ENCODE results near the gene SERINC5.
A peak's percentile ranks its signal among the peaks of the same experiment; 100 is the strongest.

The SERINC5 gene

GRCh38 chr5:80151890-80152289 is 104.0 kb downstream of the SERINC5 start:
- WGBS, 2 donors (ENCODE audit: extremely low coverage in 2 of 2, insufficient read length in 2 of 2, insufficient replicate concordance in 1 of 2), result no CpG with 5 or more reads among the region's 6 CpGs
- Histone ChIP-seq H2BK120ac (ENCODE audit: low read depth, low read length) (no peak overlapping the region), H2BK15ac (ENCODE audit: low read length) (no peak overlapping the region), H3K9me3 (replicated peaks in 1 of 2; ENCODE audit: control insufficient read depth in 2 of 2, insufficient read depth in 1 of 2, low read depth in 1 of 2, low read length in 2 of 2) (no peaks in the 10 kb centered on the region), H2AFZ (ENCODE audit: low read length) (no peak overlapping the region), H2AK5ac (ENCODE audit: low read depth, low read length) (no peak overlapping the region), H2BK5ac (ENCODE audit: low read length) (no peak overlapping the region), H3K4ac (ENCODE audit: low read length) (no peak overlapping the region), H3K27ac (replicated peaks; ENCODE audit: low read length) (no peak overlapping the region), H3K18ac (ENCODE audit: low read length) (no peak overlapping the region), H3K4me1 (ENCODE audit: control insufficient read depth in 2 of 2, insufficient read depth in 1 of 2, low read depth in 1 of 2, low read length in 2 of 2) (peaks cover 6 to 21% of the 10 kb centered on the region in 2 donors), H3K79me1 (ENCODE audit: low read depth, low read length) (no peaks in the 10 kb centered on the region), H3K4me2 (ENCODE audit: insufficient read depth, low read length, poor library complexity, severe bottlenecking) (no peak overlapping the region), H3K9ac (ENCODE audit: low read depth, low read length, poor library complexity) (no peak overlapping the region), H3K36me3 (replicated peaks in 1 of 2; ENCODE audit: control insufficient read depth in 2 of 2, insufficient read depth in 2 of 2, low read length in 2 of 2) (peaks cover 0 to 9% of the 10 kb centered on the region in 2 donors), H3K27me3 (ENCODE audit: control insufficient read depth in 3 of 3, insufficient read depth in 3 of 3, low read depth in 1 of 3, low read length in 3 of 3) (no peaks in the 10 kb centered on the region), H4K91ac (ENCODE audit: low read depth, low read length, poor library complexity) (no peak overlapping the region), H2BK12ac (ENCODE audit: low read length) (no peak overlapping the region), H4K8ac (ENCODE audit: low read depth, low read length) (no peak overlapping the region), H3K4me3 (ENCODE audit: low read length in 2 of 2) (no peak overlapping the region), H3K14ac (ENCODE audit: low read length) (no peak overlapping the region), H3K23ac (ENCODE audit: low read depth, low read length, poor library complexity) (no peak overlapping the region)
- DNase-seq (ENCODE audit: low spot score), result no peak

- no peak overlapping the region for H2BK120ac ChIP-seq (ENCODE audit: low read depth, low read length)
- no peaks in the 10 kb centered on the region for H3K79me1 ChIP-seq (ENCODE audit: low read depth, low read length)
- H3K27me3 ChIP-seq (ENCODE audit: control insufficient read depth in 3 of 3, insufficient read depth in 3 of 3, low read depth in 1 of 3, low read length in 3 of 3), result no peaks in the 10 kb centered on the region
- no peak overlapping the region for H3K9ac ChIP-seq (ENCODE audit: low read depth, low read length, poor library complexity)
- H2AFZ ChIP-seq (ENCODE audit: low read length), result no peak overlapping the region
- H3K36me3 ChIP-seq (replicated peaks in 1 of 2; ENCODE audit: control insufficient read depth in 2 of 2, insufficient read depth in 2 of 2, low read length in 2 of 2), result peaks cover 0 to 12% of the 10 kb centered on the region in 2 donors
- no peak overlapping the region for H2BK12ac ChIP-seq (ENCODE audit: low read length)
- H3K18ac ChIP-seq (ENCODE audit: low read length), result no peak overlapping the region
- no CpG with 5 or more reads among the region's 11 CpGs for WGBS, 2 donors (ENCODE audit: extremely low coverage in 2 of 2, insufficient read length in 2 of 2, insufficient replicate concordance in 1 of 2)
- H2BK15ac ChIP-seq (ENCODE audit: low read length), result no peak overlapping the region
- H3K23ac ChIP-seq (ENCODE audit: low read depth, low read length, poor library complexity), result no peak overlapping the region
- no peak overlapping the region for H3K4ac ChIP-seq (ENCODE audit: low read length)
- no peak overlapping the region for H2AK5ac ChIP-seq (ENCODE audit: low read depth, low read length)
- H3K4me2 ChIP-seq (ENCODE audit: insufficient read depth, low read length, poor library complexity, severe bottlenecking), result no peak overlapping the region
- H3K4me3 ChIP-seq (ENCODE audit: low read length in 2 of 2), result no peak overlapping the region
- H4K8ac ChIP-seq (ENCODE audit: low read depth, low read length), result no peak overlapping the region
- no peak overlapping the region for H3K27ac ChIP-seq (replicated peaks; ENCODE audit: low read length)
- H3K14ac ChIP-seq (ENCODE audit: low read length), result no peak overlapping the region
- H4K91ac ChIP-seq (ENCODE audit: low read depth, low read length, poor library complexity), result no peak overlapping the region
- H3K9me3 ChIP-seq (replicated peaks in 1 of 2; ENCODE audit: control insufficient read depth in 2 of 2, insufficient read depth in 1 of 2, low read depth in 1 of 2, low read length in 2 of 2), result no peaks in the 10 kb centered on the region
- no peak for DNase-seq (ENCODE audit: low spot score)
- peaks cover 3 to 16% of the 10 kb centered on the region in 2 donors for H3K4me1 ChIP-seq (ENCODE audit: control insufficient read depth in 2 of 2, insufficient read depth in 1 of 2, low read depth in 1 of 2, low read length in 2 of 2)
- H2BK5ac ChIP-seq (ENCODE audit: low read length), result no peak overlapping the region
Measured at GRCh38 chr5:80150731-80151130, 105.1 kb downstream of the SERINC5 start.

GRCh38 chr5:80149161-80149609 is 106.7 kb downstream of the SERINC5 start:
- Histone ChIP-seq H3K27ac (replicated peaks; ENCODE audit: low read length) (no peak overlapping the region), H2AK5ac (ENCODE audit: low read depth, low read length) (no peak overlapping the region), H3K4me1 (ENCODE audit: control insufficient read depth in 2 of 2, insufficient read depth in 1 of 2, low read depth in 1 of 2, low read length in 2 of 2) (peaks cover 1 to 16% of the 10 kb centered on the region in 2 donors), H3K18ac (ENCODE audit: low read length) (no peak overlapping the region), H3K4ac (ENCODE audit: low read length) (no peak overlapping the region), H3K4me2 (ENCODE audit: insufficient read depth, low read length, poor library complexity, severe bottlenecking) (no peak overlapping the region), H3K4me3 (ENCODE audit: low read length in 2 of 2) (no peak overlapping the region), H2BK5ac (ENCODE audit: low read length) (no peak overlapping the region), H2AFZ (ENCODE audit: low read length) (no peak overlapping the region), H3K9me3 (replicated peaks in 1 of 2; ENCODE audit: control insufficient read depth in 2 of 2, insufficient read depth in 1 of 2, low read depth in 1 of 2, low read length in 2 of 2) (no peaks in the 10 kb centered on the region), H3K36me3 (replicated peaks in 1 of 2; ENCODE audit: control insufficient read depth in 2 of 2, insufficient read depth in 2 of 2, low read length in 2 of 2) (peaks cover 0 to 14% of the 10 kb centered on the region in 2 donors), H3K14ac (ENCODE audit: low read length) (no peak overlapping the region), H2BK12ac (ENCODE audit: low read length) (no peak overlapping the region), H3K9ac (ENCODE audit: low read depth, low read length, poor library complexity) (no peak overlapping the region), H3K27me3 (ENCODE audit: control insufficient read depth in 3 of 3, insufficient read depth in 3 of 3, low read depth in 1 of 3, low read length in 3 of 3) (no peaks in the 10 kb centered on the region), H2BK120ac (ENCODE audit: low read depth, low read length) (no peak overlapping the region), H4K8ac (ENCODE audit: low read depth, low read length) (no peak overlapping the region), H2BK15ac (ENCODE audit: low read length) (no peak overlapping the region), H3K23ac (ENCODE audit: low read depth, low read length, poor library complexity) (no peak overlapping the region), H4K91ac (ENCODE audit: low read depth, low read length, poor library complexity) (no peak overlapping the region), H3K79me1 (ENCODE audit: low read depth, low read length) (no peaks in the 10 kb centered on the region)
- WGBS, 2 donors (ENCODE audit: extremely low coverage in 2 of 2, insufficient read length in 2 of 2, insufficient replicate concordance in 1 of 2), result no CpG with 5 or more reads among the region's 3 CpGs
- DNase-seq (ENCODE audit: low spot score), result no peak

- Histone ChIP-seq H3K4ac (ENCODE audit: low read length) (no peak overlapping the region), H2BK15ac (ENCODE audit: low read length) (no peak overlapping the region), H2AFZ (ENCODE audit: low read length) (no peak overlapping the region), H3K23ac (ENCODE audit: low read depth, low read length, poor library complexity) (peak overlapping the region; percentile 37), H3K18ac (ENCODE audit: low read length) (peak overlapping the region; percentile 32), H3K9ac (ENCODE audit: low read depth, low read length, poor library complexity) (no peak overlapping the region), H4K91ac (ENCODE audit: low read depth, low read length, poor library complexity) (no peak overlapping the region), H4K8ac (ENCODE audit: low read depth, low read length) (no peak overlapping the region), H2AK5ac (ENCODE audit: low read depth, low read length) (no peak overlapping the region), H3K27me3 (ENCODE audit: control insufficient read depth in 3 of 3, insufficient read depth in 3 of 3, low read depth in 1 of 3, low read length in 3 of 3) (no peaks in the 10 kb centered on the region), H3K14ac (ENCODE audit: low read length) (no peak overlapping the region), H3K4me1 (ENCODE audit: control insufficient read depth in 2 of 2, insufficient read depth in 1 of 2, low read depth in 1 of 2, low read length in 2 of 2) (peaks cover 0 to 16% of the 10 kb centered on the region in 2 donors), H3K36me3 (replicated peaks in 1 of 2; ENCODE audit: control insufficient read depth in 2 of 2, insufficient read depth in 2 of 2, low read length in 2 of 2) (peaks cover 0 to 14% of the 10 kb centered on the region in 2 donors), H3K4me3 (ENCODE audit: low read length in 2 of 2) (no peak overlapping the region), H3K79me1 (ENCODE audit: low read depth, low read length) (no peaks in the 10 kb centered on the region), H3K9me3 (replicated peaks in 1 of 2; ENCODE audit: control insufficient read depth in 2 of 2, insufficient read depth in 1 of 2, low read depth in 1 of 2, low read length in 2 of 2) (no peaks in the 10 kb centered on the region), H2BK120ac (ENCODE audit: low read depth, low read length) (no peak overlapping the region), H2BK5ac (ENCODE audit: low read length) (no peak overlapping the region), H3K4me2 (ENCODE audit: insufficient read depth, low read length, poor library complexity, severe bottlenecking) (no peak overlapping the region), H2BK12ac (ENCODE audit: low read length) (no peak overlapping the region), H3K27ac (replicated peaks; ENCODE audit: low read length) (no peak overlapping the region)
- WGBS, 2 donors (ENCODE audit: extremely low coverage in 2 of 2, insufficient read length in 2 of 2, insufficient replicate concordance in 1 of 2), result no CpG with 5 or more reads among the region's 9 CpGs
- DNase-seq (ENCODE audit: low spot score), result no peak
Measured at GRCh38 chr5:80147119-80147815, 108.6 kb downstream of the SERINC5 start.

Data from neuronal stem cell (in vitro differentiated cells).